DOHH2 (cell line): ENCODE results near the gene ELP4.

Source experiments
- CTCF ChIP-seq: fragments of 200-600 bp; sonication (generic); IDR thresholded peaks from one replicate; pipeline ENCODE4 v1.5.1; 2014; ENCODE audit warnings: antibody characterized with exemption, mild to moderate bottlenecking, low read depth, low read length; ENCODE audit not compliant: poor library complexity, severe bottlenecking
- EZH2phosphoT487 ChIP-seq: fragments of 200-600 bp; sonication (generic); IDR thresholded peaks from 2 replicates; pipeline ENCODE4 v1.6.1; 2017; ENCODE audit warnings: borderline replicate concordance, mild to moderate bottlenecking, antibody characterized with exemption, low read length, moderate library complexity, mixed read lengths

GRCh38 chr11:31792456-31792855, 282.9 kb downstream of the ELP4 start:
- TF ChIP-seq CTCF, result no peak
- no peak for TF ChIP-seq EZH2phosphoT487
